ENCODE data around the gene SRPK3. TPM values are rescaled to one million over a fixed set of nuclear protein-coding genes. Genes with fewer than 3 reads are reported as not detected.

Gene SRPK3
- total and polyA plus RNA-seq, 2 experiments from 2014 or later = 0.15 TPM; not detected in 1

DNA sequence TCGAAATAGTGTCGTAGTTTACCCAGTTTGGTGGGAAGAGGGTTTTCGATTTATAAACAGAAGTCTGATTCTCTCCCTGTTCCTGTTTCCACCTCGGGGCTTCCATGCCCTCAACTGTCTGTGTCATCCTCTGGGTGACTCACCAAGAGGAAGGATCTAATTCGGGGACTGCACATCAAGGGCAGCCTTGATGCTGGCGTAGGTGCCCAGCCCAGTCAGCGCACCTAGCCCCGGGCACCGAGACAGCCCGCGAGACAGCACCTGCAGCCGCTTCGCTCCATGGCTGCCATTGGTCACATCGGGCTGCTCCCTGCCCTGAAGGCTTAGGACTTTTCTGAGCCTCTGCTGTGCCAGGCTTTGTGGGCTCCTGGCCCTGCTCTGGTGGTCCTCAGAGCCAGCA, 48.4 kb upstream of the SRPK3 start:
- Histone ChIP-seq H3K4me1 (ENCODE audit: insufficient read depth) (peaks cover 2% of the 10 kb centered on the region; the same call in 1 of the 2 replicates), H4K20me1 (replicated peaks; ENCODE audit: insufficient read depth) (no peaks in the 10 kb centered on the region), H2AFZ (no peak overlapping the region), H3K4me3 (no peak overlapping the region), H3K27me3 (ENCODE audit: insufficient read depth) (no peaks in the 10 kb centered on the region), H3K4me2 (no peak overlapping the region), H3K79me2 (replicated peaks; ENCODE audit: insufficient read depth) (no peaks in the 10 kb centered on the region), H3K36me3 (ENCODE audit: insufficient read depth) (no peaks in the 10 kb centered on the region), H3F3A (replicated peaks; ENCODE audit: low read depth) (no peaks in the 10 kb centered on the region), H3K9me2 (ENCODE audit: insufficient read depth) (no peaks in the 10 kb centered on the region), H3K27ac (ENCODE audit: low read depth) (no peak overlapping the region)
- Mint-ChIP-seq H3K27ac (no peak overlapping the region), H3K36me3 (ENCODE audit: low read depth) (peaks cover 9% of the 10 kb centered on the region; the same call in 1 of the 3 replicates), H3K4me1 (peaks cover 15% of the 10 kb centered on the region), H3K9me3 (peaks cover 2% of the 10 kb centered on the region; the same call in 1 of the 3 replicates), H3K4me3 (no peak overlapping the region), H3K27me3 (ENCODE audit: insufficient read depth, low read depth, poor library complexity) (peaks cover 5% of the 10 kb centered on the region)
- DNase-seq (ENCODE audit: low spot score) = no peak
- TF ChIP-seq, protein P1, sequence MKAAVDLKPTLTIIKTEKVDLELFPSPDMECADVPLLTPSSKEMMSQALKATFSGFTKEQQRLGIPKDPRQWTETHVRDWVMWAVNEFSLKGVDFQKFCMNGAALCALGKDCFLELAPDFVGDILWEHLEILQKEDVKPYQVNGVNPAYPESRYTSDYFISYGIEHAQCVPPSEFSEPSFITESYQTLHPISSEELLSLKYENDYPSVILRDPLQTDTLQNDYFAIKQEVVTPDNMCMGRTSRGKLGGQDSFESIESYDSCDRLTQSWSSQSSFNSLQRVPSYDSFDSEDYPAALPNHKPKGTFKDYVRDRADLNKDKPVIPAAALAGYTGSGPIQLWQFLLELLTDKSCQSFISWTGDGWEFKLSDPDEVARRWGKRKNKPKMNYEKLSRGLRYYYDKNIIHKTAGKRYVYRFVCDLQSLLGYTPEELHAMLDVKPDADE (IDR thresholded peaks at IDR 0.05) = no peak
- TF ChIP-seq ZNF331 (CRISPR knock-in tag; IDR thresholded peaks at IDR 0.05; ENCODE audit: low read depth) = no peak
- TF ChIP-seq, protein P2, sequence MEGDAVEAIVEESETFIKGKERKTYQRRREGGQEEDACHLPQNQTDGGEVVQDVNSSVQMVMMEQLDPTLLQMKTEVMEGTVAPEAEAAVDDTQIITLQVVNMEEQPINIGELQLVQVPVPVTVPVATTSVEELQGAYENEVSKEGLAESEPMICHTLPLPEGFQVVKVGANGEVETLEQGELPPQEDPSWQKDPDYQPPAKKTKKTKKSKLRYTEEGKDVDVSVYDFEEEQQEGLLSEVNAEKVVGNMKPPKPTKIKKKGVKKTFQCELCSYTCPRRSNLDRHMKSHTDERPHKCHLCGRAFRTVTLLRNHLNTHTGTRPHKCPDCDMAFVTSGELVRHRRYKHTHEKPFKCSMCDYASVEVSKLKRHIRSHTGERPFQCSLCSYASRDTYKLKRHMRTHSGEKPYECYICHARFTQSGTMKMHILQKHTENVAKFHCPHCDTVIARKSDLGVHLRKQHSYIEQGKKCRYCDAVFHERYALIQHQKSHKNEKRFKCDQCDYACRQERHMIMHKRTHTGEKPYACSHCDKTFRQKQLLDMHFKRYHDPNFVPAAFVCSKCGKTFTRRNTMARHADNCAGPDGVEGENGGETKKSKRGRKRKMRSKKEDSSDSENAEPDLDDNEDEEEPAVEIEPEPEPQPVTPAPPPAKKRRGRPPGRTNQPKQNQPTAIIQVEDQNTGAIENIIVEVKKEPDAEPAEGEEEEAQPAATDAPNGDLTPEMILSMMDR (conservative IDR thresholded peaks at IDR 0.05; ENCODE audit: low read depth in 2 of 2) = no peak
- ATAC-seq = no peak

DNA sequence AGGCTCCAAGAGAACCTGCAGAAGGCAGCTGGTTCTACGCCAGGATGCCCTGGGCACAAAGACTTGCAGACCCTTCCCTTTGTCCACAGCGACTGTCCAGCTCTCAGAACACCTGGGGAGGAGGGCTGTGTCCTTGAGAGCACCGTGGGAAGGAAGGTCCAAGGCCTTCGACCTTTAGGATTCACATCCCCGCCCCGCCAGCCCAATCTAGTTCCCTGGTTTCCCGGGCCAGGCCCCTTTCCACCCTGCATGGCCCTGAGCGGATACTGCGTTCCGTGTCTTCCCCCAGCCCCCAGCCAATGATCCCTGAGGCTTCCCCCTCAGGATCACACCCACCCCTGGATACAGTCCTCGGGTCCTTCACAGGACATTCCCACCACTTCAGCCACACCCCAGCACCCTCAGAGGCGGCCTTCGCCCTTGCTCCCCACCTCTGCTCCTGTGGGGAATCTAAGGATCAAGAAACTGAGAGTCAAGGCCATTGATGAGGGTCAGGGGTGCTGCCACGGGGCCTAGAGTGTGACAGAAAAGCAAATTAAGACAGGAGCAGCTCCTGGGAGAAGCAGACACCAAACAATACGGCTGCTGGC, 47.1 kb upstream of the SRPK3 start:
- Histone ChIP-seq H3K27ac (ENCODE audit: low read depth) (no peak overlapping the region), H3K27me3 (ENCODE audit: insufficient read depth) (no peaks in the 10 kb centered on the region), H3K79me2 (replicated peaks; ENCODE audit: insufficient read depth) (no peaks in the 10 kb centered on the region), H3K4me2 (no peak overlapping the region), H3K4me3 (no peak overlapping the region), H3K9me2 (ENCODE audit: insufficient read depth) (no peaks in the 10 kb centered on the region), H3K4me1 (ENCODE audit: insufficient read depth) (no peaks in the 10 kb centered on the region), H4K20me1 (replicated peaks; ENCODE audit: insufficient read depth) (no peaks in the 10 kb centered on the region), H3K36me3 (ENCODE audit: insufficient read depth) (no peaks in the 10 kb centered on the region), H2AFZ (no peak overlapping the region), H3F3A (replicated peaks; ENCODE audit: low read depth) (no peaks in the 10 kb centered on the region)
- H3K4me3 Mint-ChIP-seq = no peak overlapping the region
- DNase-seq (ENCODE audit: low spot score) (no peak), ATAC-seq (no peak)
- H3K36me3 Mint-ChIP-seq (ENCODE audit: low read depth) = peaks cover 9% of the 10 kb centered on the region; the same call in 1 of the 3 replicates
- peaks cover 7% of the 10 kb centered on the region for H3K4me1 Mint-ChIP-seq
- peaks cover 5% of the 10 kb centered on the region for H3K27me3 Mint-ChIP-seq (ENCODE audit: insufficient read depth, low read depth, poor library complexity)
- H3K9me3 Mint-ChIP-seq = peaks cover 2% of the 10 kb centered on the region; the same call in 1 of the 3 replicates
- H3K27ac Mint-ChIP-seq = no peak overlapping the region
- TF ChIP-seq EZH2phosphoT487 (IDR thresholded peaks at IDR 0.05; ENCODE audit: unreplicated experiment) (no peak), STAT1 (IDR thresholded peaks at IDR 0.05; ENCODE audit: unreplicated experiment) (no peak), ZNF331 (CRISPR knock-in tag; IDR thresholded peaks at IDR 0.05; ENCODE audit: low read depth) (no peak), ZNF114 (CRISPR knock-in tag; IDR thresholded peaks at IDR 0.05) (no peak), NANOG (IDR thresholded peaks at IDR 0.05; ENCODE audit: borderline replicate concordance) (no peak), CREB1 (CRISPR knock-in tag; IDR thresholded peaks at IDR 0.05; ENCODE audit: low read depth) (no peak), JUNB (IDR thresholded peaks at IDR 0.05; ENCODE audit: unreplicated experiment) (no peak)
- TF ChIP-seq, protein P2 (conservative IDR thresholded peaks at IDR 0.05; ENCODE audit: low read depth in 2 of 2) = no peak
- TF ChIP-seq, protein P1 (IDR thresholded peaks at IDR 0.05) = no peak
